WTC11 (cell line): Measurements from ENCODE around the gene COA5. TPM values are rescaled to one million over a fixed set of nuclear protein-coding genes. Genes with fewer than 3 reads are reported as not detected.
A peak's percentile ranks its signal among the peaks of the same experiment; 100 is the strongest.

Source experiments
- ATF2 ChIP-seq: sonication (generic); formaldehyde crosslinking; IDR thresholded peaks from 2 replicates; pipeline ENCODE4 v1.8.1; 2022; ENCODE audit warnings: low read depth, missing genetic modification reagents, borderline replicate concordance
- ATF3 ChIP-seq: sonication (generic); formaldehyde crosslinking; conservative IDR thresholded peaks from 2 replicates; pipeline ENCODE4 v1.8.1; 2022; ENCODE audit warnings: mild to moderate bottlenecking, missing genetic modification reagents
- ATF6 ChIP-seq: sonication (generic); formaldehyde crosslinking; IDR thresholded peaks from 2 replicates; pipeline ENCODE4 v1.8.1; 2023; ENCODE audit warnings: mild to moderate bottlenecking, missing genetic modification reagents
- CBFB ChIP-seq: sonication (generic); formaldehyde crosslinking; IDR thresholded peaks from 2 replicates; pipeline ENCODE4 v1.8.1; 2022; ENCODE audit warnings: mild to moderate bottlenecking, low read depth, missing genetic modification reagents
- E2F4 ChIP-seq: sonication (generic); formaldehyde crosslinking; IDR thresholded peaks from 2 replicates; pipeline ENCODE4 v1.8.1; 2022; ENCODE audit warnings: low read depth, mild to moderate bottlenecking, moderate library complexity, missing genetic modification reagents, borderline replicate concordance
- FOXK1 ChIP-seq: sonication (generic); formaldehyde crosslinking; IDR thresholded peaks from 2 replicates; pipeline ENCODE4 v1.8.0; 2022; ENCODE audit warnings: mild to moderate bottlenecking, moderate library complexity, missing genetic modification reagents
- HMGA2 ChIP-seq: fragments of 250-450 bp; sonication (Bioruptor Pico); IDR thresholded peaks from 2 replicates; pipeline ENCODE4 v1.4.0; 2021; ENCODE audit warnings: mild to moderate bottlenecking, moderate library complexity
- HMGXB4 ChIP-seq: sonication (generic); formaldehyde crosslinking; IDR thresholded peaks from 2 replicates; pipeline ENCODE4 v1.8.1; 2023; ENCODE audit warnings: mild to moderate bottlenecking, moderate library complexity, missing genetic modification reagents
- IRF1 ChIP-seq: sonication (generic); formaldehyde crosslinking; IDR thresholded peaks from 2 replicates; pipeline ENCODE4 v1.8.0; 2023; ENCODE audit warnings: missing genetic modification reagents
- JAZF1 ChIP-seq: fragments of 250-450 bp; sonication (Bioruptor Pico); IDR thresholded peaks from 2 replicates; pipeline ENCODE4 v1.9.0; 2021; ENCODE audit warnings: moderate library complexity, mild to moderate bottlenecking, inconsistent platforms
- NFE2L1 ChIP-seq: sonication (generic); formaldehyde crosslinking; IDR thresholded peaks from 2 replicates; pipeline ENCODE4 v1.8.1; 2023; ENCODE audit warnings: missing genetic modification reagents
- NR3C1 ChIP-seq: sonication (generic); formaldehyde crosslinking; conservative IDR thresholded peaks from 2 replicates; pipeline ENCODE4 v1.8.1; 2023; ENCODE audit warnings: low read depth, mild to moderate bottlenecking, missing genetic modification reagents
- PREB ChIP-seq: sonication (generic); formaldehyde crosslinking; IDR thresholded peaks from 2 replicates; pipeline ENCODE4 v1.8.1; 2022; ENCODE audit warnings: mild to moderate bottlenecking, missing genetic modification reagents, moderate library complexity, borderline replicate concordance
- SOX15 ChIP-seq: fragments of 250-450 bp; sonication (Bioruptor Pico); IDR thresholded peaks from 2 replicates; pipeline ENCODE4 v1.9.0; 2021; ENCODE audit warnings: mild to moderate bottlenecking
- TCF7 ChIP-seq: sonication (generic); formaldehyde crosslinking; IDR thresholded peaks from 2 replicates; pipeline ENCODE4 v1.8.0; 2022; ENCODE audit warnings: mild to moderate bottlenecking, low read depth, missing genetic modification reagents, moderate library complexity
- TEAD1 ChIP-seq: sonication (generic); formaldehyde crosslinking; IDR thresholded peaks from 2 replicates; pipeline ENCODE4 v1.8.0; 2022; ENCODE audit warnings: mild to moderate bottlenecking, missing genetic modification reagents
- USF1 ChIP-seq: sonication (generic); formaldehyde crosslinking; IDR thresholded peaks from 2 replicates; pipeline ENCODE4 v1.8.0; 2022; ENCODE audit warnings: mild to moderate bottlenecking, missing genetic modification reagents
- ZBTB21 ChIP-seq: sonication (generic); formaldehyde crosslinking; IDR thresholded peaks from 2 replicates; pipeline ENCODE4 v1.8.1; 2023; ENCODE audit warnings: mild to moderate bottlenecking, missing genetic modification reagents, borderline replicate concordance
- ZBTB43 ChIP-seq: sonication (generic); formaldehyde crosslinking; IDR thresholded peaks from 2 replicates; pipeline ENCODE4 v1.8.1; 2023; ENCODE audit warnings: mild to moderate bottlenecking, missing genetic modification reagents
- ZMAT4 ChIP-seq: fragments of 250-450 bp; sonication (Bioruptor Pico); IDR thresholded peaks from 2 replicates; pipeline ENCODE4 v1.9.0; 2021; ENCODE audit warnings: mild to moderate bottlenecking
- ZNF232 ChIP-seq: sonication (generic); formaldehyde crosslinking; IDR thresholded peaks from 2 replicates; pipeline ENCODE4 v1.8.0; 2022; ENCODE audit warnings: mild to moderate bottlenecking, missing genetic modification reagents
- ZNF281 ChIP-seq: sonication (generic); formaldehyde crosslinking; IDR thresholded peaks from 2 replicates; pipeline ENCODE4 v1.8.0; 2023; ENCODE audit warnings: mild to moderate bottlenecking, missing genetic modification reagents
- ZNF423 ChIP-seq: fragments of 250-450 bp; sonication (Bioruptor Pico); IDR thresholded peaks from 2 replicates; pipeline ENCODE4 v2.1.2; 2022; ENCODE audit warnings: mild to moderate bottlenecking, moderate library complexity
- ZNF671 ChIP-seq: fragments of 250-450 bp; sonication (Bioruptor Pico); IDR thresholded peaks from 2 replicates; pipeline ENCODE4 v1.8.0; 2021; ENCODE audit warnings: mild to moderate bottlenecking
- total RNA-seq: library from RNA; stranded (reverse); gene quantifications from 3 replicates; pipeline ENCODE4 v1.2.3, GENCODE V29; 2021

The COA5 gene
- total RNA-seq, 1 experiment from 2014 or later, result 29.3 TPM

- TF ChIP-seq E2F4 (CRISPR knock-in tag) (peak; percentile 50; the same call in 1 of the 2 replicates), SOX15 (CRISPR knock-in tag) (no peak), ATF3 (CRISPR knock-in tag) (no peak), PREB (CRISPR knock-in tag) (peak; percentile 79; the same call in 1 of the 2 replicates), HMGXB4 (CRISPR knock-in tag) (peak; percentile 97), ZNF423 (CRISPR knock-in tag) (no peak), HMGA2 (CRISPR knock-in tag) (no peak), ZBTB43 (no peak), NFE2L1 (peak; percentile 71; the same call in 1 of the 2 replicates), ZNF671 (CRISPR knock-in tag) (no peak), USF1 (CRISPR knock-in tag) (no peak), ZNF281 (CRISPR knock-in tag) (no peak), NR3C1 (CRISPR knock-in tag) (no peak), JAZF1 (CRISPR knock-in tag) (no peak), ZNF232 (CRISPR knock-in tag) (0 out of 2 replicates have a peak, but pooled peaks have one; percentile 66), TEAD1 (CRISPR knock-in tag) (peak; percentile 41), CBFB (CRISPR knock-in tag) (peak; percentile 72; the same call in 1 of the 2 replicates), TCF7 (CRISPR knock-in tag) (no peak), ZMAT4 (CRISPR knock-in tag) (no peak), IRF1 (CRISPR knock-in tag) (no peak), ZBTB21 (CRISPR knock-in tag) (peak; percentile 86), FOXK1 (CRISPR knock-in tag) (peak; percentile 97), ATF2 (0 out of 2 replicates have a peak, but pooled peaks have one; percentile 63), ATF6 (no peak)
These were observed at the start of gene COA5, which contains the start of gene UNC50 (continued) for GRCh38 chr2:98608116-98608961.
